HUES48 (cell line): ENCODE results near the gene RPA3.

ENCODE experiments used
- H3K27ac ChIP-seq: one replicate; pipeline ENCODE4 v1.7.0; 2013; ENCODE audit warnings: low read depth, low read length, inconsistent platforms
- H3K27me3 ChIP-seq: 2 replicates; pipeline ENCODE4 v1.6.1; 2013; ENCODE audit warnings: mild to moderate bottlenecking, low read length; ENCODE audit not compliant: control insufficient read depth, insufficient read depth
- H3K36me3 ChIP-seq: 2 replicates; pipeline ENCODE4 v1.6.1; 2013; ENCODE audit warnings: low read length; ENCODE audit not compliant: control insufficient read depth, insufficient read depth
- H3K4me1 ChIP-seq: 2 replicates; pipeline ENCODE4 v1.6.1; 2013; ENCODE audit warnings: mild to moderate bottlenecking, low read length; ENCODE audit not compliant: control insufficient read depth, insufficient read depth
- H3K4me3 ChIP-seq: 2 replicates; pipeline ENCODE4 v1.5.1; 2013; ENCODE audit warnings: mild to moderate bottlenecking, low read depth, low read length
- H3K9ac ChIP-seq: 2 replicates; pipeline ENCODE4 v1.6.1; 2013; ENCODE audit warnings: mild to moderate bottlenecking, low read depth, low read length, moderate library complexity
- H3K9me3 ChIP-seq: 2 replicates; pipeline ENCODE4 v1.6.1; 2013; ENCODE audit warnings: low read length; ENCODE audit not compliant: control insufficient read depth, insufficient read depth

RPA3 gene

DNA sequence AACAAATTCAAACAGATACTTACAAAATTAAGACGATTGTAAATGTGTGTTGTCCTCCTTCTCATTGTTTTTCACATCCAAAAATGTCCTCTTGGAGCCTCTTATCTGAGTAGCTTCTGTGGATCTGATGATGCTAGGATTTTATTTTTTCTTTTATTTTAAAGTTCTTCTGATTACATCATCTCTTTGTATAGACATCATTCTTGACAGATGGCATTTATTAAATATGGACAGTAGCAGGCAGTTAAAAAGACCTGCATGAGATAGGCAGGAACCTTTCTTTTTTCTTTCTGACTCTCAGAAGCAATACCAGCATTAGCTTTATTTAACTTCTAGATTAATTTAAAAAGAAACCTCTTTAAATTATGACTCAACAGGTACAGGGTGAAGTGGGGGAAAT, at the start of gene RPA3:
TSS of gene RPA3 (minus strand) at position 116 of the 400 bp plus-strand sequence. CDS start 78,189 bp downstream, outside the sequence.
- peaks cover 4% of the 10 kb centered on the region; the same call in 1 of the 2 replicates for H3K4me1 ChIP-seq
- no peaks in the 10 kb centered on the region for H3K36me3 ChIP-seq
- H3K27me3 ChIP-seq, result no peaks in the 10 kb centered on the region
- H3K9ac ChIP-seq, result no peak within 1 kb of the TSS
- no peak within 1 kb of the TSS for H3K27ac ChIP-seq
- no peaks in the 10 kb centered on the region for H3K9me3 ChIP-seq
- H3K4me3 ChIP-seq, result no peak within 1 kb of the TSS

DNA sequence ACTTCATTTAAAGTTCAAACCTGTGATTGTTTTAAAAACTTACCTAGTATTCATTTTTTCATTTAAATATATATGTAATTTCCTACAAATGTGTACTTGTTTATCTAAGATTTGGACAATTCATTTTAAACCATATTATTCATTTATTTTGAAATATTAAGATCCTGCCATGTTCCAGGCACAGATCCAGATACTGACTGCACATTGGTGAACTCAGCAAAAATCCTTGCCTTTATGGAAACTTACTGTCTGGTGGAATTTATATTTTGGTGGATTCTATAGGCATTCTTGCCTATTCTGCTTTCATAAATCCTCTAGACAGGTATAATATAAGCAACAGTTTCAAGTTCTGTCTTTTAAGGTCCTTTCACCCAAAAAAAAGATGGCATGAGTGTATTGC, 48.3 kb upstream of the RPA3 start:
- Histone ChIP-seq H3K27ac (no peak overlapping the region), H3K9ac (no peak overlapping the region), H3K36me3 (no peaks in the 10 kb centered on the region), H3K27me3 (no peaks in the 10 kb centered on the region), H3K4me3 (no peak overlapping the region), H3K4me1 (peaks cover 7% of the 10 kb centered on the region; the same call in 1 of the 2 replicates), H3K9me3 (no peaks in the 10 kb centered on the region)

DNA sequence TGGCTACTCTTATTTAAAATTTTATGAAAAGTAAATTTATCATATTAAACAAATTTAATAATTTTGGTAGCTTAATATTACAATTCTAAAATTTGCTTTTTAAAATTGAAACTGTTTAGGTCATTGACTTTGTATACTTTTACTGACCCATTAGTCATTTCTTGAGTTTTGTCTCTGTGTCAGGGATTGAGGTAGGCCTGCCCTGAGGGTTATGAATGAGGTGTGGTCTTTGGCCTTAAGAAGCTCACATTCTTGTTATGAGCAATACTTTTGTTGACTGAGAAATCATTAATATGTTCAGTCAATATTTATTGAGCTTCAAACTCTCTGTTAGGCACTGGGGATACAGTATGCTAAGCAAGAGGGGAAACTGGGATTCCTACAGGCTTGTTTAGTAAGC, 47.0 kb upstream of the RPA3 start:
- Histone ChIP-seq H3K4me3 (no peak overlapping the region), H3K27ac (no peak overlapping the region), H3K4me1 (peaks cover 7% of the 10 kb centered on the region; the same call in 1 of the 2 replicates), H3K9ac (no peak overlapping the region), H3K27me3 (no peaks in the 10 kb centered on the region), H3K9me3 (no peaks in the 10 kb centered on the region), H3K36me3 (no peaks in the 10 kb centered on the region)

DNA sequence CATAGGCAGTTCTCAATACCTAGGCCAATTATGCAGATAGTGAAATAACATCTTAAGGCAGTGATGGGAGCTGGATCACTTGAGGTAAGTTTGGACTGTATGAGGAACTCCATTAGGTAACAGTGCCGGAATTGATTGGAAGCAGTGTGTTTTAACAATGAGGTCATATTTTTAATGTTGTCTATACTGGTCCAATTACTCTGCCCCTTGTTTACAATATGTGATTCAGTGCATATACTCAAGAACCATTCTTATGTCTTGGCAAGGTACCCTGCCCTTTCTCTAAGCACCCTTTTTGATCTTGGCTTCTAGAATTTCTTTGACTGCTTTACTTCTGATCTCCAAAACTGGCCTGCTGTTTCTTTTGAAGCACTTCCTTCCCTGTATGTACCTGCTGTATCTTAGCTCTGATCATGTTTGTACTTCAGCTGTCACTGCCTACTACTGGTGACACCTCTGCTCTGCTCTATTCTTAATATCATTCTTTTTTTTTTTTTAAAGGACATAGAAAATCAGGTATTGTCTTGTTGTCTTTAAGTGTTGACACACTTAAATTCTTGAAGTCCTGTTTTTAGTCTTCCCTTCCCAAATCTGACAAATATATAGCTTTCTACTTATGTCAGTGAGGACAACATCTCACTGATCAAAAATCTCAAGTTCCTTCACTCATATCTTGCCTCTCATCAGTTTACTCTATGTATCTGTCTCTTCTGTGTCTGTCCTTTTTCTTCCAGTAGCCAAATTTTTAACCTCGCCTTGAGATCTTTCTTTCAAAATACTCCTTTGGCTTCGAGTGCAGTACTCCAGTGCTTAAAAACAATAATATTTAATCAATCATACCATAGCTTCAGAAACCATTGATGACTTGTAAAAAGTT, 46.4 kb upstream of the RPA3 start:
- H3K27me3 ChIP-seq, result no peaks in the 10 kb centered on the region
- no peak overlapping the region for H3K27ac ChIP-seq
- H3K4me3 ChIP-seq, result no peak overlapping the region
- H3K9me3 ChIP-seq, result no peaks in the 10 kb centered on the region
- H3K4me1 ChIP-seq, result peaks cover 7% of the 10 kb centered on the region; the same call in 1 of the 2 replicates
- no peaks in the 10 kb centered on the region for H3K36me3 ChIP-seq
- H3K9ac ChIP-seq, result no peak overlapping the region

DNA sequence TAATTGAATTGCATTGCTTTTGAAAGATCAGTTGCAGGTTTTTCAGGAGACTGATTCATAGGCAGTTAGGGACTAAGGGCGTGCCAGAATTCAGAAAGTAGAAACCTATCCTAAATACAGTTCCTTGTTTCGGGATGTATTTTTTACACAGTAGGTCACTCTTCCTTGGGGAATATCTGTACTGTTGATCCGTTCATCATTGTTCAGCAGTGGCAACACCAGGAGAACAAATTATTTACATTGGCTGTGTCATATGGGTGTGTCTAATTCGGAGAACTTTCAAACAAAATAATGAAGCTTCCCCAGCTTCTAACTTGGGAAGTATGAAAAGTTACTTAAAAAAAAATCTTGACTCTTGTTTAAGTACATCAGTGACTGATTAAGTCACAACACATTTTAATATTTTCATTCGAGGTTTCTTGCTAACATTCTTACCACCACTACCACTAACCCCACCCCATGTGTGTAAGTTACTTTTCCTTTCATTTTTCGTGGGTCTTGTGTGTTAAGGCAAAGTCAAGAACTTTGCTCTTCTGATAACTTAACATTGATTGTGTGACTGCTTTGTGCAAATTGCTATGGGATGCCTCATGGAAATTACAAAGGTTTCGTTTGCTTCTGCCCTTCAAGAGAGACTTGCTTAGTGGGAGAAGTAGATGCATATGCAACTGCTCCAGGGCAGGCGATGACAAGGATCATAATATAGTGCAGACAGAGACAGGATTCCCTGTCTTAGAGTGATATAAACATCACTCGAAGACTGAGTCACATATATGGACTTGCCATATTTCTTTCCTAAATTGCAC, 43.8 kb upstream of the RPA3 start:
- Histone ChIP-seq H3K4me1 (peaks cover 7% of the 10 kb centered on the region; the same call in 1 of the 2 replicates), H3K27me3 (no peaks in the 10 kb centered on the region), H3K36me3 (no peaks in the 10 kb centered on the region), H3K9me3 (no peaks in the 10 kb centered on the region), H3K9ac (no peak overlapping the region), H3K27ac (no peak overlapping the region), H3K4me3 (no peak overlapping the region)

DNA sequence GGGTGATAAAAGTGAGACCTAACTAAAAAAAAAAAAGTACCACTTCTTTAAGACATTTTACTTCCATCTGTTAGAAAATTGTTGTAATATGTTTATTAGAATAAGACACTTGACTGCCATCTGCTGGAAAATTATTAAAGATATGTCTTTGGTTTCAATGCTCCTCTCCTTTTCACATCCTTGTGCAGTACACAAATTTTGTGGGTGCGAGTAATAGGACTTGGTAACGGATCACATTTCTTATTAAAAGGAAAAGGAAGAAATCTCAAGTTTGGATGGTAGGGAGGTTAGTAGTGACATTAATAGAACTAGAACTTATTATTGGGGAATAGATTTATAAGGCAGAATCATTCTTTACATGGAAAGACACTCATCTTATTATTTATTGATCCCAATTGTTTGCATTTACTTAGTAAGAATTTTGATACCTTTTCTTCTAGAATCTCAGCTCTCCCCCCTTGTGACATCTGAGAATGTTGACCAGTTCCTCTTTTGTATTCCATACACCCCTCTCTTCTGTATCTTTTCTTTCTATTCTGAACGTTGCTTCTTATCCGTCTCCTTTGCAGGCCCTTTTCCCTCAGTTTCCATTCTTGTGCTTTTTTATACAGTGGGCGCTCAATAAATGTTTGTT, 43.0 kb upstream of the RPA3 start:
- no peaks in the 10 kb centered on the region for H3K36me3 ChIP-seq
- H3K4me3 ChIP-seq, result no peak overlapping the region
- H3K27ac ChIP-seq, result no peak overlapping the region
- no peaks in the 10 kb centered on the region for H3K27me3 ChIP-seq
- peaks cover 11% of the 10 kb centered on the region; the same call in 1 of the 2 replicates for H3K4me1 ChIP-seq
- no peak overlapping the region for H3K9ac ChIP-seq
- no peaks in the 10 kb centered on the region for H3K9me3 ChIP-seq

DNA sequence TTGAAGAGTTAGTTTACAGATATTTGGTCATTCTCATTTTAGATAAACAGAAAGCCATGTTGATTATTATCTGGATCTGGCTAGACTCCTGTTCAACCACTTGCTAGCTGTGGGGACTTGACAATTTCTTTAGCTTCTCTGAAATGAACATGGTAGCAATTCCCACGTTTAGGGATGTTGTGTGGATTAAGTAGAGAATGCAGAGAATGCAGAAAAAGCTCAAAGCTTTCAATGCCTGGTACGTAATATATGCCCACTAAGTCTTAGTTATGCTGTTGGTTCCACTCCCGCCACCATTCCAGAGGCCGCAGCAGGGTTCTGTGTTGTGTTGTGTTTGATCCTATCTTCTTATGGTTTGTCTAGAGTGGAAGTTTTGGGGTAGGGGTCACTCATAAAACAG, 39.2 kb upstream of the RPA3 start:
- Histone ChIP-seq H3K27ac (no peak overlapping the region), H3K9me3 (no peaks in the 10 kb centered on the region), H3K27me3 (no peaks in the 10 kb centered on the region), H3K36me3 (no peaks in the 10 kb centered on the region), H3K9ac (no peak overlapping the region), H3K4me1 (peaks cover 8% of the 10 kb centered on the region; the same call in 1 of the 2 replicates), H3K4me3 (no peak overlapping the region)

DNA sequence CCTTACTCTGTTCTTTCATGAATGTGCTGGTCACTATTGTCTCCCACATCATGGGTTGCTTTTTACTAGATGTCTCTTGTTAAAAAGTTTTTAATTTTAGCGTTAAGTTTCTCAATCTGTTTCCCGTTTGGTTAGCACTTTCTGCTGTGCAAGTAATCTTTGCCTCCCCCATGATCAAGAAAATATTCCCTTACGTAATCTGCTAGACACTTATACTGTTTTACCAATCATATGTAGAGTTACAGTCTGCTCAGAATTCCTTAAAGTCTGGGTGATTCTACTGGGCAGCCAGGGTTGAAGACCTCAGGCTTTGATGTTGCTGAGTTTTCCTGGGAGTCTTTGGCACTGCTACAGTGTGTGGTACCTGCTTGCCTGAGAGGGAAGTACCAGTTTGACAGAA, 38.2 kb upstream of the RPA3 start:
- no peak overlapping the region for H3K9ac ChIP-seq
- no peaks in the 10 kb centered on the region for H3K9me3 ChIP-seq
- no peak overlapping the region for H3K4me3 ChIP-seq
- H3K36me3 ChIP-seq, result no peaks in the 10 kb centered on the region
- no peak overlapping the region for H3K27ac ChIP-seq
- 0 out of 2 replicates have a peak, but pooled peaks cover 4% of the 10 kb centered on the region for H3K4me1 ChIP-seq
- H3K27me3 ChIP-seq, result no peaks in the 10 kb centered on the region

DNA sequence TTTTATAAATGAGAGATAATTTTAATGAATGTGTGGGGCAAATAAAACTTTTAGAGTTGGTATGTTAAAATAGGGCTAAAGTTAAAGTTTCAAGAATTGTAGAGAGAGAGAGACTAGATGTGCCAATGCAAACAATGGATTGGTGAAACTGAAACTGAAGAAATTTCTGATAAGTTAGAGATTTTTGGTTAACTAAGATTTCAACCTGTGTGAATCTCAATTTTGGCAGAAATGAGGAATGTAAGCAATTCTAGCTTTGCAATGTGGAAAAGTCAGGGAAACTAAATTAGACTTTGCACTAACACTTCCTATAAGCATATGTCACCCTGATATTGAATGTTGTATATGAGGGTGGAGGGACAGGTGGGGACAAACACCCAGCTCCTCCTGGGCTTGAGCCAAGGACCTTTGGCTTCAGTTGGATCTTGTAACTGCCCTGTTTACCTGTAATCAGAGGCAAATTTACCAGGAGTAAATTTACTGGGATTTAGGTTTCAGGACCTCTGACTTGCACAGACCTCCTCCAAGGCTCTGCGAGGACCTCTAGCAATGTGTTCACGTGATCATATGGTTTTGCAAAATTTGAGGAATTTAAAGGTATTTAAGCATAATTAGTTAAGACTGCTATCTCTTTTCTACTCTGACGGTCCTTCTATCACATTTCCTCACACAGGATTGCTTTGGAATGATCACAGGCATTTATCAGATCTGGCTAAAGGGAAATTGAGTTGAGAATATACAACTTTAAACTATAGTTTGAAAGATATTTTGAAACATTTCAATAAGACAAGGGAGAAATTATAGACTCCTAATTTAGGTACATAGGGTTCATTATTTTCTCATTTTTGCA, 33.1 kb upstream of the RPA3 start:
- Histone ChIP-seq H3K36me3 (no peaks in the 10 kb centered on the region), H3K9me3 (no peaks in the 10 kb centered on the region), H3K9ac (no peak overlapping the region), H3K4me3 (no peak overlapping the region), H3K27me3 (no peaks in the 10 kb centered on the region), H3K27ac (peak overlapping the region; percentile 45), H3K4me1 (no peaks in the 10 kb centered on the region)

DNA sequence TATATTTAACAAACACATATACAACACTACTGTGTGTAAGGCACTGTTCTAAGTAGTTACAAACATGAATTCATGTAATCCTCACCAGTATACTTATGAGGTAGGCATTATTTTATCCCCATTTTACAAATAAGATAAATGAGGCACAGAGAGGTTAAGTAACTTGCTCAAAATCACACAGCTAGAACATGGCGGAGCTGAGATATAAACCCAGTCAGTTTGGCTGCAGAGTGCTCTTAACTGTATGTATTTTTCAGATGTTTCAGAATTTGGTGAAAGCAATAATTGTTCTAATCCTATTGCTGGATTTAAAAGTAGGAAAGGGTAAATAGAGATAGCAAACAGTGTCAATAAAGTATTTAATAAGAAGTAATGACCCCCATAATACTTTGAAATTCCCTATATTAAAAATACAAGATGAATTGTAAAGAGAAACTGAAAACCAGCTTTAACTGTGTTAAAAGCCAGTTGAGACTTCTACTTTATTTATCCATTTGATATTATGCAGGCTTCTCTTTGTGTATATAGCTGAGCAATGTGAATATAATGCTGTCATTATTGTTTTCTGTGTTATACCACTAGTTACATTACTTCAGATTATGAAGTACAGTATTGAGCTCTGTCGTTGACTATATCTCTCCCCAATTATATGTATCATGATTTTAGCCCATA, 32.3 kb upstream of the RPA3 start:
- H3K9me3 ChIP-seq, result no peaks in the 10 kb centered on the region
- no peaks in the 10 kb centered on the region for H3K36me3 ChIP-seq
- H3K27me3 ChIP-seq, result no peaks in the 10 kb centered on the region
- H3K9ac ChIP-seq, result no peak overlapping the region
- H3K27ac ChIP-seq, result no peak overlapping the region
- H3K4me1 ChIP-seq, result no peaks in the 10 kb centered on the region
- no peak overlapping the region for H3K4me3 ChIP-seq
